ENCODE data around the gene UPK2.
"Not testable (repeated sequence)": the region's sequence is repeated elsewhere in the genome, so short reads cannot be mapped to it uniquely, and the experiment has no call there.

Gene UPK2

GRCh38 chr11:118984825-118985224 is 28.7 kb downstream of the UPK2 start:
- no peak for DNase-seq (ENCODE audit: low spot score)
- no peak for FAIRE-seq

GRCh38 chr11:118988280-118988679 is 32.2 kb downstream of the UPK2 start:
- no peak for FAIRE-seq
- peak; percentile 23 for DNase-seq (ENCODE audit: low spot score)

DNA sequence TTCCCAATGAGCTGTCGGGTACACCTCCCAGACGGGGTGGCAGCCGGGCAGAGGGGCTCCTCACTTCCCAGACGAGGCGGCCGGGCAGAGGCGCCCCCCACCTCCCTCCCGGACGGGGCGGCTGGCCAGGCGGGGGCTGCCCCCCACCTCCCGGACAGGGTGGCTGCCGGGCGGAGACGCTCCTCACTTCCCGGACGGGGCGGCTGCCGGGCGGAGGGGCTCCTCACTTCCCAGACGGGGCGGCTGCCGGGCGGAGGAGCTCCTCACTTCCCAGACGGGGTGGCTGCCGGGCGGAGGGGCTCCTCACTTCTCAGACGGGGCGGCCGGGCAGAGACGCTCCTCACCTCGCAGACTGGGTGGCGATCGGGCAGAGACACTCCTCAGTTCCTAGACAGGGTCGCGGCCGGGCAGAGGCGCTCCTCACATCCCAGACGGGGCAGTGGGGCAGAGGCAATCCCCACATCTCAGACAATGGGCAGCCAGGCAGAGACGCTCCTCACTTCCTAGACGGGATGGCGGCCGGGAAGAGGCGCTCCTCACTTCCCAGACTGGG is 35.5 kb downstream of the UPK2 start:
- not testable (repeated sequence) for FAIRE-seq; DNase-seq (ENCODE audit: low spot score)

DNA sequence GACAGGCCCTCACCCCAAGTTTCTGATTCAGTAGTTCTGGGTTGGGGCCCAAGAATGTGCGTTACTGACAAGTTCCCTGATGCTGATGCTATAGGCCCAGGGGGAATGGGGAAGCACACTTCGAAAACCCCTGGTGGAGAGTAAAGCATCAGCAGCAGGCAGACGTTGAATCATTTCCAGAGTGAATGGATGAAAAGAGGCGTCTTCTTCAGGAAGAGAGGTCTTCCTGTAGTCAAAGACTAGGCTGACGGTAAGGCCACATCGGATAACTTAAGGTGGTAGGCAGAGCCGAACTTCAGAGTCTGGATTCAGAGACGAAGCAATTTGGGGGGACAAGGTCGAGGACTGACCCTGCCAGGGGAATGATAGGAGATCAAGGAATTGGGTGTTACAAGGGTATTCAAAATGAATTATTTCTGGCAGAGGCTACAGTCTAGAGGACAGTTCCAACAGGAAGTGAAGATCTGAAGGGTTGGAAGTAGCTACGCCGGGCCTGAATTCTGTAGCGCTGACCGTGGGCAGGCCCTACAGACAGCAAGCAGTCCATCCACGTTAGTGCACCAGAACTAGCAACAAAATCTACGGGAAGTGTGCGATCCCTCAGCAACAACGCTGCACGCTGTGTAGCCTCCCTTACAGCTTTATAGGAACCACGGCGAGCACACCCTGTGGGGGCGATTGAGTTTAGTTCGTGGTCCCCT is 41.0 kb downstream of the UPK2 start:
- DNase-seq (ENCODE audit: low spot score) (peak; percentile 22), FAIRE-seq (no peak)

DNA sequence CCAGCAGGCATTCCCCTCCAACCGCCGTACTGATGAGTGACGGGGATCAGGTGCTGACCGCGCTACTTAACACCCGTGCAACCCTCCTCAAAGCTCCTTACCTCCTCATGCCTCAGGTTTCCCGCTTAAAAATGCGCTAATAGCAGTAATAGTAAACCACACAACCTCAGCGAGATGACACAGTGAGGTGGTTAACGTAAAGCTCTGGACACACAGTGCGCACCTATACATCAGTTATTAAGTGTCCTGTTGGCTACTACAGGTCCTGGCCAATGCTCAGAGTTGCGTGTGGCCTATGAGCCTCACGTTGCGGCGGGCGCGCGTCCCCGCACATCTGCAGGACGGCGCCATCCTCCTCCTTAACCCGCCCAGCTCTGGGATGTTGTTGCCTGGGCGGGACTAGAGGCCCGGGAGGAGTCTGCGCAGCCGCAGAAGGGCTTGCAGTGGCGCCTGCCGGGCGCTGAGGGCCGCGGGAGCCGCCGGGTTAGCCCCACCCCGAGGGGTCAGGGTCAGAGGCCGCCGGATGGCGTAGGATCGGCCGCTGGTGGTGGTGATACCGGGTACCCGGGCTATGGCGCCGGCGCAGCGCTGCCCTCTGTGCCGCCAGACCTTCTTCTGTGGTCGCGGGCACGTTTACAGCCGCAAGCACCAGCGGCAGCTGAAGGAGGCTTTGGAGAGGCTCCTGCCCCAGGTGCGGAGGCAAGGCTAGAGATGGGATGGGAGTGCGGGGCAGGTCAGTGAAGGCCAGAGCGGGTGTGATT is 41.7 kb downstream of the UPK2 start, which contains the start of gene CENATAC:
TSS of gene CENATAC (plus strand) at position 512 of the 761 bp plus-strand sequence. CDS start at position 572, 60 bp downstream.
- FAIRE-seq (no peak), DNase-seq (ENCODE audit: low spot score) (peak; percentile 96)

GRCh38 chr11:118998388-118998717 is 42.3 kb downstream of the UPK2 start:
- DNase-seq (ENCODE audit: low spot score) (no peak), FAIRE-seq (no peak)

DNA sequence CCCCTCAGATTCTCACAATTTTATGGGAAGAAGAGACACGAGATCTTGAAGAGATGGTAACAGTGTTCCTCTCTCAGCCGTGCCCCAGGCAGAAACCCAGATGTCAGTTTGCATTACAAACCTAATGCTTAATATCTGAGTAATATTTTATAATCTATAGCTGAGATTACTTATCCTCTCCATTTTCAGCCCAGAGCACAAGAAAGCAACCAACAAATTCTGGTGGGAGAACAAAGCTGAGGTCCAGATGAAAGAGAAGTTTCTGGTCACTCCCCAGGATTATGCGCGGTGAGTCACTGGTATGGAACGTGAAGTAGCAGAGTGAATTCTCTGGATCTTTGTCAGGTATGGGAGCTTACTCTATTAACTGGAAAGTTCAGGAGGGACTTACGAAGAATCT is 42.7 kb downstream of the UPK2 start:
- peak; percentile 46 for DNase-seq (ENCODE audit: low spot score)
- FAIRE-seq = no peak

DNA sequence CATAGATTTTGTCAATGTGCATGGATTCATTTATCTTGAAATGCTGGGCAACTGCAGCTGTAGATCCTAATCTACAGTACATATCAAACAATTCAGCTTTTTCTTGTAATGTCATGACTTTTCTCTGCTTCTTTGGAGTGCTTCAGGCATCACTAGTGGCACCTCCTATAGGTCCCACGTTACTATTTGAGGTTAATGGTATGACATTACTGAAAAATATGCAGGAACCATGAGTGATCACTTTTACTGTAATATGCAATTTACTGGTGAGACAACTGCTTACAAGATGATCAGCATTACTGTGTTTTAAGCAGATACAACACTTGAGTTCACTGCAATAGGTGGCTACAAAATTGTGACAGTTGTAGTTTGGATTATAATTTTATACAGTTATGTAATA is 44.8 kb downstream of the UPK2 start:
- no peak for DNase-seq (ENCODE audit: low spot score)
- FAIRE-seq = no peak

GRCh38 chr11:119006656-119007055 is 50.6 kb downstream of the UPK2 start:
- FAIRE-seq = no peak
- no peak for DNase-seq (ENCODE audit: low spot score)
